Transverse colon (tissue), 4 donors: ENCODE measurements around the gene TIPARP. TPM values are rescaled to one million over a fixed set of nuclear protein-coding genes. Genes with fewer than 3 reads are reported as not detected.

Experiments used
- DNase-seq: peaks from one replicate; pipeline ENCODE4 v3.0.0-alpha.2; 2019
- H3K27ac ChIP-seq, 4 donors: fragments of 200-600 bp; sonication (generic); 2 replicates each; pipeline ENCODE4 v1.5.1; 2016 to 2018; ENCODE audit warnings: inconsistent platforms in 4 of 4
- H3K27me3 ChIP-seq: fragments of 200-600 bp; sonication (generic); 2 replicates; pipeline ENCODE4 v1.5.1; 2017; ENCODE audit warnings: inconsistent platforms
- H3K36me3 ChIP-seq, 4 donors: fragments of 200-600 bp; sonication (generic); 2 replicates each; pipeline ENCODE4 v1.5.1; 2017 to 2019; ENCODE audit warnings: inconsistent platforms in 4 of 4
- H3K4me1 ChIP-seq, 4 donors: fragments of 200-600 bp; sonication (generic); 2 replicates each; pipeline ENCODE4 v1.5.1; 2017 to 2020; ENCODE audit warnings: inconsistent platforms in 4 of 4
- H3K4me3 ChIP-seq, 4 donors: fragments of 200-600 bp; sonication (generic); 1 replicate in 1 of 4; 2 replicates in 3 of 4; pipeline versions ENCODE4 v1.5.1 to v1.6.1; 2017 to 2019; ENCODE audit warnings: inconsistent platforms in 4 of 4
- H3K9me3 ChIP-seq, 2 donors: fragments of 200-600 bp; sonication (generic); 2 replicates each; pipeline ENCODE4 v1.5.1; 2017 to 2019; ENCODE audit warnings: inconsistent platforms in 2 of 2
- EP300 ChIP-seq: sonication (generic); formaldehyde crosslinking; IDR thresholded peaks from one replicate; pipeline ENCODE4 v1.6.1; 2017; ENCODE audit warnings: antibody characterized with exemption, low read depth
- POLR2A ChIP-seq: fragments of 450-650 bp; IDR thresholded peaks from one replicate; pipeline ENCODE4 v1.6.1; 2016; ENCODE audit warnings: antibody characterized with exemption, mild to moderate bottlenecking, moderate library complexity
- POLR2AphosphoS5 ChIP-seq, 3 donors: sonication (generic); formaldehyde crosslinking; IDR thresholded peaks; one replicate each; pipeline ENCODE4 v1.6.1; 2016; ENCODE audit warnings: antibody characterized with exemption in 3 of 3
- WGBS, 2 donors: methylation state at CpG; one replicate each; pipeline ENCODE4 v1.1.5; 2018; ENCODE audit warnings: low coverage in 1 of 2; 5-methylcytosine and 5-hydroxymethylcytosine counted together
- in situ Hi-C, 4 donors: fragments of 200-750 bp; cut with MboI; loops; one replicate each; pipeline versions ENCODE4 v1.15.0 to v1.15.1; 2017; ENCODE audit warnings: low sequenced_read_pairs in 3 of 4, low pct_ligation_motif_present in 1 of 4, low pct_unique_long_range_greater_than_20kb in 1 of 4
- intact Hi-C: fragments of 100-400 bp; cut with DNase I; formaldehyde crosslinking; loops from one replicate; pipeline ENCODE4 v1.15.1; 2023; ENCODE audit warnings: low total_unique reads
- total RNA-seq, 4 donors: library from RNA; depleted of rRNA; stranded (reverse); fragments of >200 nt; gene quantifications; one replicate each; pipeline ENCODE4 v1.1.0, GENCODE V29; 2016
- TF ChIP-seq, protein P1 (sequence below), 5 experiments: fragments of 200-600 bp in 3 of 5; fragments of 450-650 bp in 2 of 5; sonication (generic) in 3 of 5; IDR thresholded peaks; 1 replicate in 2 of 5; 2 replicates in 3 of 5; pipeline ENCODE4 v1.5.1; 2016 to 2017; ENCODE audit warnings: antibody characterized with exemption in 5 of 5, inconsistent platforms in 3 of 5, mild to moderate bottlenecking in 2 of 5, moderate library complexity in 1 of 5

The TIPARP gene
- total RNA-seq, 4 donors from 2014 or later = 11.9 to 47.1 (median 34.3) TPM

DNA sequence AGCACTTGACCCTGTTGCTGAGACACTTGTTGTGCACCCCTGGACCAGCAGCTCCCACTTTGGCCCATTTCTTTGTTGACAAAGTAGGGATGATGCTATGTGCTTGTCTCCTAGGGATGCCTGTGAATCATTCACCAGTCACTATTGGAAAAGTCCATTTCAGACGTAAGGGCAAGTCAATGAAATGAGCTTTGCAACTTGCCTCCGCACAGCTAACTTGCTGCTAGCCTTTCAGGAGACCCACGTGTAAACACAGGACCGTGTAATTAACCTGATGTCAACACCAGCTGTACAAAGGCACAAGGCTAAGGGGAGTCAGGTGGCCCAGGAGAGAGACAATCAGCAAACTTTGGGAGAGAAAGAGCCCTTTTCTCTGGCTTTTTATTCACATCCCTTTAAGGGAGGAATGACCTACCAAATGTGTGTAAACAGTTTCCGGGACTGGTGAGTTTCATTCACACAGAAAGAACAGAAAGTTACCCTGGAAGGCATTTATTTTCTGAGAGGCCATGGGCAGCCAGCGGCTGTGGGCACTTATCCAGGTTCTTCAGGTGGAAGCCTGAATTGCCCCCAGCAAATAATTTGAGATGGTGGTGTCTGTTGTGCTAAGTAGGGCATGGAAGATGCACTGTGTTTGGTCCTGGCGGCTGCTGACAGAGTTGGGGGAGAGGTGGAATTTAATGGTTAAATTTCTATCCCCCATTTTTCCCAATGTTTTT is 54.0 kb downstream of the TIPARP start:
- 50 to 60% methylated on average over 2 to 7 of the region's 7 CpGs for WGBS, 2 donors
- Histone ChIP-seq H3K4me1 (peaks cover 0 to 9% (median 0%) of the 10 kb centered on the region in 4 donors), H3K4me3 (no peak overlapping the region), H3K36me3 (no peaks in the 10 kb centered on the region), H3K9me3 (no peaks in the 10 kb centered on the region), H3K27ac (no peak overlapping the region), H3K27me3 (no peaks in the 10 kb centered on the region)
- DNase-seq = no peak
- intact Hi-C loops (no loop called here), in situ Hi-C loops (no loop called here)
- TF ChIP-seq, protein P1, sequence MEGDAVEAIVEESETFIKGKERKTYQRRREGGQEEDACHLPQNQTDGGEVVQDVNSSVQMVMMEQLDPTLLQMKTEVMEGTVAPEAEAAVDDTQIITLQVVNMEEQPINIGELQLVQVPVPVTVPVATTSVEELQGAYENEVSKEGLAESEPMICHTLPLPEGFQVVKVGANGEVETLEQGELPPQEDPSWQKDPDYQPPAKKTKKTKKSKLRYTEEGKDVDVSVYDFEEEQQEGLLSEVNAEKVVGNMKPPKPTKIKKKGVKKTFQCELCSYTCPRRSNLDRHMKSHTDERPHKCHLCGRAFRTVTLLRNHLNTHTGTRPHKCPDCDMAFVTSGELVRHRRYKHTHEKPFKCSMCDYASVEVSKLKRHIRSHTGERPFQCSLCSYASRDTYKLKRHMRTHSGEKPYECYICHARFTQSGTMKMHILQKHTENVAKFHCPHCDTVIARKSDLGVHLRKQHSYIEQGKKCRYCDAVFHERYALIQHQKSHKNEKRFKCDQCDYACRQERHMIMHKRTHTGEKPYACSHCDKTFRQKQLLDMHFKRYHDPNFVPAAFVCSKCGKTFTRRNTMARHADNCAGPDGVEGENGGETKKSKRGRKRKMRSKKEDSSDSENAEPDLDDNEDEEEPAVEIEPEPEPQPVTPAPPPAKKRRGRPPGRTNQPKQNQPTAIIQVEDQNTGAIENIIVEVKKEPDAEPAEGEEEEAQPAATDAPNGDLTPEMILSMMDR (IDR thresholded peaks at IDR 0.05) = no peak
- TF ChIP-seq POLR2AphosphoS5 (IDR thresholded peaks at IDR 0.05) (no peak), EP300 (no peak), POLR2A (no peak)

DNA sequence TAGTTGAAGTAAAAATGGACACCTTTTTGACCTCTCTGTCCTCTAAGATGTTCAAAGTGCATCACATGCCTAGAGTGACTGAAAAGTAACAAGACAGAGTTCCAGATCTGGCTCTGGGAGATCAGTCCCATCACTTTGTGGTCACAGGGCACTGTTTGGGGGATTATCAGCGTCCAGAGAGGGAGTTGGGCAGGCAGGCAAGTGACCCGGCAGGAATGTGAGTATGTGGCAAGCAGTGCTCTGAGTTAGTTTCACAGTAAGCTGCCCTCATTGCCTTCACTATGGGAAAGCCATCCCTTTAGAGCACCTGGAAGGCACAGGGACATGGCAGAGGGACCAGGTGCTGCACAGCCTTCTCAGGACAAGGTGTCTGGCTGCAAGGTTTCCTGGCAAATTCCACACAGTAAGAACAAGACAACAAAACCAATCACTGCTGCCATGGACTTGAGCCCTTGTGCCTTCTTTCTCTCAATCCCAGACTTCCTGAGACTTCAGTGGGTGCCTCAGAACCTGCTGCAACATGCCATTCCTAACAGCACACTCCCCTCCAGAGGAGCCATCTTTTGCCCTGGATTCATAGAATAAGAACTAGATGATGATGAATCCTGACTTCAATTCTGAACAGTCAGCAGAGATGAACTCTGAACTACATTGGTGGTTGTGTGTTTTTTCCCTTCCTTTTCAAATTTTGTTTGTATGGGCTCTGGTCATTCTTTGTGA is 55.2 kb downstream of the TIPARP start:
- no peaks in the 10 kb centered on the region for H3K27me3 ChIP-seq
- TF ChIP-seq POLR2AphosphoS5 (IDR thresholded peaks at IDR 0.05) (no peak), POLR2A (no peak), EP300 (no peak)
- TF ChIP-seq, protein P1 (IDR thresholded peaks at IDR 0.05) = no peak
- no peak overlapping the region for H3K27ac ChIP-seq
- no peaks in the 10 kb centered on the region for H3K9me3 ChIP-seq
- intact Hi-C loops = no loop called here
- H3K4me1 ChIP-seq = peaks cover 0 to 9% (median 0%) of the 10 kb centered on the region in 4 donors
- DNase-seq = no peak
- H3K36me3 ChIP-seq = no peaks in the 10 kb centered on the region
- in situ Hi-C loops = no loop called here
- no peak overlapping the region for H3K4me3 ChIP-seq
- WGBS, 2 donors = 81% methylated on average over 2 of the region's 2 CpGs; no CpG with 5 or more reads in 1 of the 2 donors

DNA sequence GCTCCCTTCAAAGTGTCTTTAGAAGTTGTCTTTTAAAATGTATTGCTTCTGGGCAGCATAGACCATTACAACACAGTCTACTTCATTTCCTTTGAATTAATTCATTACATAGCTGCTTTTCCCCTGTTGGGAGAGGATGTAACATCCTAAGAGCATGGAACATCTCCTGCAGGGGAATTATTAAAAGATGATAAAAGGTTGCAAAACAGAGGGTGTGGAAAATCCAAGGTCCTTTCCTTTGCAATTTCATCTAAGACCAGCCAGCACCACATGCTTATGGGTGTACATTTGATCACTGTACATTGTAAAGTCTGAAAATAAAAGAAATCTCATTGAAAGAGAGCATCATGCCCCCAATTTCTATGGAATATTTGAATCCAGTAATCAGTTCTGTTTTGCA is 57.4 kb downstream of the TIPARP start:
- H3K27me3 ChIP-seq = no peaks in the 10 kb centered on the region
- H3K9me3 ChIP-seq = no peaks in the 10 kb centered on the region
- H3K4me1 ChIP-seq = no peaks in the 10 kb centered on the region
- no peak overlapping the region for H3K4me3 ChIP-seq
- intact Hi-C loops = no loop called here
- DNase-seq = no peak
- no peaks in the 10 kb centered on the region for H3K36me3 ChIP-seq
- TF ChIP-seq EP300 (no peak), POLR2A (no peak)
- TF ChIP-seq, protein P1 (IDR thresholded peaks at IDR 0.05) = no peak
- H3K27ac ChIP-seq = no peak overlapping the region
- in situ Hi-C loops = no loop called here

DNA sequence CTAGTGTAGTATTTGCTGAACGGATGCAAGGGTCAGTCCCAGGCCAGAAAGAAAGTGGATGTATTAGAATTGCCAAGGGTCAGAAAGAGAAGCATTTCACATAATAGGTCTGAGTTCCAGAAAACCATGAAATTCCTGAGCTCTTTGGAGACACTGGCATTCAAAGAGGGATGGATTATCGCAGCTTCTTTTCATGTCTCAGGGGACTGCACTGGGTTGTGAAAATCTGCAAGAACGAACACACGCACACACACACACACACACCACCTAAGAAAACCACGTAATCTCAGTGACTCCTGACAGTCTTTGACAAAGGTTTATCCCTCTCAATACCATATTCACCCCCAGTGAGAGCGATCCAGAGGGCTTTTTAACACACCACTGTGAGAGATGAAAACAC is 57.9 kb downstream of the TIPARP start:
- 71 to 95% methylated on average over 3 to 6 of the region's 6 CpGs for WGBS, 2 donors
- Histone ChIP-seq H3K9me3 (no peaks in the 10 kb centered on the region), H3K36me3 (no peaks in the 10 kb centered on the region), H3K4me1 (no peaks in the 10 kb centered on the region), H3K27ac (no peak overlapping the region), H3K27me3 (no peaks in the 10 kb centered on the region), H3K4me3 (no peak overlapping the region)
- TF ChIP-seq POLR2AphosphoS5 (IDR thresholded peaks at IDR 0.05) = no peak
- TF ChIP-seq EP300 = no peak
- TF ChIP-seq, protein P1 (IDR thresholded peaks at IDR 0.05) = no peak
- TF ChIP-seq POLR2A = no peak
- intact Hi-C loops (no loop called here), in situ Hi-C loops (no loop called here)
- no peak for DNase-seq
